Hematopoietic multipotent progenitor cell treated with erythropoietin and hydrocortisone succinate and interleukin-3 and kit ligand, for 17 days (in vitro differentiated cells): Measurements from ENCODE around the gene STX11.
"Not testable (repeated sequence)": the region's sequence is repeated elsewhere in the genome, so short reads cannot be mapped to it uniquely, and the experiment has no call there.

ENCODE experiments used
- DNase-seq: peaks from one replicate; pipeline ENCODE4 v3.0.0-alpha.2; 2015; ENCODE audit warnings: low spot score

STX11 gene

DNA sequence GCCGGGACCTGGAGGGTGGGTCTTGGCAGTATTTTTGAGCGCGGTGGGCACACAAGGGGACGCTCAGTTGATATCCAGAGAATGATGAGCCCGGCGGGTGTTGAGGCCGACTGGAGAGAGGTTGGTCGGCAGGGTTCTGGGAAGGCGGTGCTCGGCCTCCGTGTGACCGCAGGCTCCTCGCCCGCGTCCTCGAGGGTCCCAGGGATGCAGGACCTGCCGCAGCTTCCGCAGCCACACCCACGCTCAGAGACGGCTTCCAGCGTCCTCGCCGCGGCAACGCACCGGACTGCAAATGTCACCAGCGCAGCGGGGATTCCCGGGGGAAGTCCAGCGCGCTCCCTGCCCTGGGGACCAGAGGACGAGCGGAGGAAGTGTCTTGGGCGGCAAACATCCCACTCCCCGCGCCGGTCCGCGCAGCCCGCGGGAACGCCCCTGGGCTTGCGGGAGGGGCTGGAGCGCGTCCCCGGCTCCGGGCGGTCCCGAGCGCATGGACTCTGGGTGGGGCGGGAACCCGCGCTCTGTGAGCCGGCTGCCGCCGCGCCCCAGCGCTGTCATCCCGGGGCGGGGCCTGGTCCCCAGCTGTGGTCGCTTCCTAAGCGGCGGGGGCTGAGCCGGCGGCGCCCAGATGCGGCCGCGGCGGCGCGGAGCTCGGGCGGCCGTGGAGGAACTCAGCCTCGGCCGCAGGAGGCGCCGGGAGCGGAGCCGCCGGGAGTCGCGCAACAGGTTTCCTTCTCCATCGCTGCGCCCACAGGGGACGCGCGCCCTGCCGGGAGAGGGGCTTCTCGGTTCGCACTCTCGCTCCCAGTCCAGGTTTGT is at the start of gene STX11:
TSS of gene STX11 (plus strand) at position 624 of the 816 bp plus-strand sequence. CDS start 36,111 bp downstream, outside the sequence.
- peak; percentile 57 for DNase-seq

DNA sequence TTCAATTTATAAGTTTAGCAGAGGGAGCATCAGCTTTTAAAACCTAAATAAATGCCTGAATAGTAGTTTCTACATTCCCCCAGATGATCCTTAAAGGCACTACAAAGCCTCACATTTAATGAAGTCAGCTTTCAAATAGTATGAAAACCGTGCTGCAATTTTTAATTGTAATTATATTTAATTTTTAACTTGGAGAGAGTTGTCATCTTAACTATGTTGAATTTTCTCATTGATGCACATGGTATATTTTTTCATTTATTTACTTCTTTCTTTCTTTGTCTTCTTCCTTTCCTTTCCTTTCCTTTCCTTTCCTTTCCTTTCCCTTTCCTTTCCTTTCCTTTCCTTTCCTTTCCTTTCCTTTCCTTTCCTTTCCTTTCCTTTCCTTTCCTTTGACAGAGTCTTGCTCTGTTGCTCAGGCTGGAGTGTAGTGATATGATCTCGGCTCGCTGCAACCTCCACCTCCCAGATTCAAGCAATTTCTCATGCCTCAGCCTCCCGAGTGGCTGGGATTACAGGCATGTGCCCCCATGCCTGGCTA is 47.2 kb upstream of the STX11 start:
- DNase-seq, result no peak

DNA sequence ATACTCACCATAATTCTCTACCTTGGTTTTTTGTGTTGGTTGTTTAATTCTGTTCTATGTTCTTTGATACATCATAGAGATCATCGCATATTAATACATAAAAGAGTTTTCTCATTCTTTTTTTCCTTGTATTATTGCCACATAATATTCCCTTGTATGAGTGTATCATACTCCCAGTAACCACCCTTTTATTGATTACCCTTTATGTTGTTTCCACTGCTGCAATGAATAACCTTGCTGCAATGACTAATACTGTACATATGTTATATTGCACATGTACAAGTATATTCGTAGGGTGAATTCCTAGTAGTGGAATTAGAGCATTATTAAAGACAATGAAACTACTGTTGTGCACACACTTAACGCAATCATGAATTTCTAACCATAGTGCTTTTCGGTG is 45.8 kb upstream of the STX11 start:
- no peak for DNase-seq

DNA sequence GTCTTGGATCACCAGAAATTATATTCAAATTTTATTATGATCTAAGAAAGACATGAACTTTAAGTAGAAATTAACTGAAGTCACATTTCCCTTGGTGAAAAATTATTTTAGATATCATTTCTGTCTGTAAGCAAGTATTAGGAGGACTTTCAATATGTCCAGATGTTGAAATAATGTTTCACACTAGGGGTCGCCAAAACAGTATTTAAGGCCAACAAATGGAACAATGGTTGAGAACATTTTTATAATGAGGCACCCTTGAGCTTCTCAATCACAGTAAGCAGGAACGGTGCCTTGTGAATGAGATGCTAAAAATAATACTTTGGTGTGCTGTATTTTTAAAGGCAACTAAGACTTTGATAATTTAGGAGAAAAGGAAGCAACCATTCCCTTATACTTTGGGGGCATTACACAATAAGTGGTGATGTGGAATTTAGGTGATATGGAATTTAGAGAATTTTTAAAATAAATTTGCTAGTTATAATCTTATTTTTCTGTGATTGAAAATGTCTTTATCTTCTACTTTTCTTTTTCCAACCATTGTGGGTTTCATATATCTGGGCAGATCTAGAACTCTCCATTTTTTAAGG is 45.3 kb upstream of the STX11 start:
- peak; percentile 67 for DNase-seq

DNA sequence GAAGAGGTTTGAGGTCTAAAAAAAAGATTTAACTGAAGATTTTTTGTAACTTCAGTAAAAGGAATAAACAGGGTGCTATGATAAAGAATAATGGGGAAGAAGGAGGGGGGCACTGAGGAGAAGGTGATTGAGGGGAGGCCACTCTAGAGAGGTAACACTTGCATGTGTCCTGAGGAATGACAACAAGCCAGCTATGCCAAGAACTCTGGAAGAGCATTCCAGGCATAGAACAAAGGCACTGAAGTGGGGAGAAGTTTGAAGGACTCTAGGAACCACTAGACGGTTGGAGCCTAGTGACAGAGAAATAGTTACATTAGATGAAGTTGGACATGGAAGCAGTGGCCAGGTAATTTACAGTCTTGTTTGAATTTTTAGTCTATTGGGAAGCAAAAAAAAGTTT is 44.1 kb upstream of the STX11 start:
- no peak for DNase-seq

DNA sequence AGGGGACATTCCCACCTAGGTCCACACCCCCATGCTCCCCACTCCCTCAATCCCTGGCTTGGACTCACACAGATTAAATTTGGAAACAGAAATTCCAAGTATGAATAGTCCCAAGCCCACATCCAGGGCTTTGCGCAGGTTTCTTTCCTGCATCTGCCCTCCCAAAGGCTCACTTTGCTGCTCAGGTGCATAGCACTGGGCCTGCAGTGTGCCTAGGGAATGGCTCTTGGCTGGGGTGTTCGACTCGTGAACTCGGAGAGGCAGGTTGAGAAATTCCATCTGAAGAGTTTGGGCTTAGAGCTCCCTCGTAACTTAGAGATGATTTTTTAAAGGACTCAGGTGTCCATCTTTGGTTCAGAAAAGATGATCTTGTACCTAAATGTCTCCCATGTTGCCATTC is 40.1 kb upstream of the STX11 start:
- no peak for DNase-seq

DNA sequence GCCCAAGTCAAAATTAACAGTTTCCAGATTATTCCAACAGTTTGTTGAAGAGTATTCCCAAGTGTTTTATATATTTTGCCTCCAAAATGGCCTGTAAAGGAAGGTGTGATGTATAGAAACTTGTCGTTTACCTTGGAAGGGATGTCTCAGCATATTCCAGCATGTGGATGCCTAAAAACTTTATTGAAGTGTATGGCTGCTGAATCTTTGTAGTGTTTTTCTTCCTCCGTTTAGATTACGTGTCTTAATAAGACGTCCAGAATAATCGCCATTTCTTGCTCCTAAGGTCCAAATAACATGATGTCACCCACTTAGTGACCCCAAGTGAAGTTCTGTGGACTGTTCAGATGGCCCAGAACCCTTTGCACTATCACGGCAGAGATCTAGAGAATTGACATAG is 37.0 kb upstream of the STX11 start:
- no peak for DNase-seq

DNA sequence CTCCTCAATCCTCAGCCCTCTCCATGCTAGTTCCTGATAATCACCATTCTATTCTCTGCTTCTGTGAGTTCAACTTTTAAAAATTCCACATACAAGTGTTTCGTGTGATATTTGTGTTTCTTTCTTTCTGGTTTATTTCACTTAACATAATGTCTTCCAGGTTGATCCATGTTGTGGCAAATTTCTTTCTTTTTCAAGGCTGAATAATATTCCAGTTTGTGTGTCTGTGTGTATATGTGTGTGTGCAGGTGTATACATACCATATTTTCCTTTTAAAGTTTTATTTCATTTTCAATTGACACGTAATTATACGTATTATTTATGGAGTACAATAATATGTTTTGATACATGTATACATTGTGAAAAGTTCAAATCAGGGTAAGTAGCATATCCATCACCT is 35.1 kb upstream of the STX11 start:
- DNase-seq, result no peak

DNA sequence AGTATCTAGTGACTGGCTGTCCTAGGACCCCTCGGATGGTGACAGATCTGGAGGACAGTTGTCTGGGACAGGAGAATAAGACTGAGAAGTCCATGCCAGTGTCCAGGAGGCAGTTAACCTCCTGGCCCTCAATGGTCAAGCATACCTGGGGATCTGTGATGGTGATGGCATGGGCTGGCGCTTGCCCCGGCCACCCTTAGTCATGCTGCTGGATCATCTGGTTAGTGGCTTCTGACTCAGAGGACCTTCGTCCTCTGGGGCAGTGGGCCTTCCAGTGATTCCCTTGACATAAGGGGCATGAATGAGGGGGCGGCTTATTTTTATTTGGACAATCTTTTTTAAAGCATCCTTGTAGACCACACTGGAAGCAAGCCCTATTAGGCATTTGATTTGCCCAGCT is 30.9 kb upstream of the STX11 start:
- DNase-seq, result no peak

DNA sequence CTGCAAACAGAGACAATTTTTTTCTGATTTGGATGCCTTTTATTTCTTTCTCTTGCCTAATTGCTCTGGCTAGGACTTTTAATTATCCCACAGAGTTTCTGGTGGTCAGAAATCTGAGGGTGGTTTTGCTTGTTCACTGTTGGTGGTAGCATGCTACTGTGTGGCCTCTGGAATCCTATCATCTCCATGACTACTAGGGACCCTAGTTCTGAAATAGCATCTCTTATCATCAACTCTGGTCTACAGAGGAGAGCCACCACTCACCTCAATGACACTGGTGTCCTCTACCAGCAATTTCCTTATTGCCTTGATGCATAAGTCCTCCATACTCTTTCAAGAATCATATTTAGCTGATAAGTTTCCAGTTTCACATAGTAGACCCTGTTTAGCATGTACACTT is 27.5 kb upstream of the STX11 start:
- no peak for DNase-seq

DNA sequence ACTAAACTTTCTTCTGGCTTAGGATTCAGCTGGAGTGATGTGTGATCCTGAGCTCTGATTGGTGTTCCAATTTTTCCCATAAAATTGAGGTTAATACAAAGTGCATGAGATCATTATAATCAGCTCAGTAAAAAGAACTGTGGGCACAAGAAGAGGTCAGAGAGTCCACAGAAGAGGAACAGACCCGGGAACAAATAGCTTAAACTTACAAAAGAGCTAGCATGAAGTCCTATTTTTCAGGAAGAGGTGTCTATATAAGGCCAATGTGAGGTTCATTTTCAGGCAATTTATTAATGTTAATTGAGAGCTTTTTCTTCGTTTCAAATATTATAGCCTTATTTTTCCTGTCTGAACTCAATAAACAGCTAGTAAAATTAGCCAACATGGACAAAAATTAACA is 26.9 kb upstream of the STX11 start:
- DNase-seq, result no peak

DNA sequence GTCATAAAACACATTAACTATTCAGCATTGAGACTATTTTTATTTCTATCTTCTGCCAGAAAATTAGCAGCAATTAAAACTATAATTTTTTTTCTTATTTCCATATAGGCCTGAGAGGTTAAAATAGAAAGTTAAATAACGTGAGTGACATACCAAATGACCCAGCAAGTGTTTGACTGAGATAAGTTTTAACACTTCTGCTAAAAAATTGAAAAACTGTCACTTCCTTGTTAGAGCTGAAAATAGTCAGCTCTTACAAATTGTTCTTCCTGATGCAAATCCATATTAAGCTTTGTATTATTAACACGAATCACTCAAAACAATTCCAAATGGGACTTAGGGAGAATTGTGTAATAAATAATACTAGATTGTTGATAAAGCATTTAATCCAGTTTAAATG is 26.5 kb upstream of the STX11 start:
- peak; percentile 9 for DNase-seq

DNA sequence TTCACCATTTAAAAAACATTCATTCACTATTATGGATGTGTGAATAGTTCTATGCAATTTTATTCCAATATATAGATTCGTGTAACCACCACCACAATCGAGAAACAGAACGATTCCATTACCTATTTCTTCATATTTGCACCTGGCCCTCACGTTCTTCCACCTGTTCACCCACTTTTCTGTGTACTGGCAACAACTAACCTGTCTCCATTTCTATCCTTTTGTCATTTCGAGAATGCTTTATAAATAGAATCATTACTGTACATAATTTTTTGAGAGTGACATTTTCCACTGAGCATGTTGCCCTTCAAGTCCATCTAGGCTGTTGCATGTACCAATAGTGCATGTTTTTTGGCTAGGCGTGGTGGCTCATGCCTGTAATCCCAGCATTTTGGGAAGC is 23.2 kb upstream of the STX11 start:
- DNase-seq, result no peak

DNA sequence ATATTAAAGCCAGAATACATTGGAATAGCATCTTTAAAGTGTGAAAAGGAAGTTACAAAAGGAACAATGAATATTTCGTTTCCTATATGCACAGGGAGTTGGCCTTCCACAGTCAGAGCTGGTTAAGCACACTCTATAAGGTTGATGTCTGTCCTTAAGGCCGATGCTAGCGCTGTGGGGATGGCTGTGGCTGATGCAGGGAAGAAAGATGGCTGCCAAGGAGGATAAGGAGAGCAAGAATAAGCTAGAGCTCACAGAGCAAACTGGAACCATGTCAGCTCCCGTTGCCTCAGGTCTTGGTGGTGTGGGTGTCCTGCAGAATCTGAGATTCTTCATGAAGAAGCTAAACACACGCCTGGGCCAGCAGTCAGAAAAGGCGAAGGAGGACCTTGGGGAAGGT is 20.8 kb upstream of the STX11 start:
- DNase-seq, result no peak

DNA sequence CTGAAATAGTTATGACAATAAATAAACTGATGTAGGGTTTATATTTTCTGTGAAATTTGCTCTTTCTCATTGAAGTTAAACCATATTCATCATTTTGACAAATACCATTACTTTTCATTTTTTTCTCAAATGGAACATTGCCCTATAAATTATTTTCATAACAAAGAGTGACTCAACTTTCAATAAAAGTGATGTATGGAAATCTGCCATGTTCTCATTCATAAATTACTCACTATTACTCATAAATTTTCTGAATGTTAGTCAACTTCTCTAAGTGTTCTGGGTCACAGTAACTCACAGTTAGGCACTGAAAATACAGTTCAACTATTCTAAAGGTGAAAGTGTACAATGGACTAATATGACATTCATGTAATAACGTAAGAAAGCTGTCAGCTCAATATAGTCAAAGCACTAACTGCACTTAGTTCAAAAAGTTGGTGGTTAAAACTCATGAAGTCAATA is 19.0 kb upstream of the STX11 start:
- DNase-seq, result no peak

DNA sequence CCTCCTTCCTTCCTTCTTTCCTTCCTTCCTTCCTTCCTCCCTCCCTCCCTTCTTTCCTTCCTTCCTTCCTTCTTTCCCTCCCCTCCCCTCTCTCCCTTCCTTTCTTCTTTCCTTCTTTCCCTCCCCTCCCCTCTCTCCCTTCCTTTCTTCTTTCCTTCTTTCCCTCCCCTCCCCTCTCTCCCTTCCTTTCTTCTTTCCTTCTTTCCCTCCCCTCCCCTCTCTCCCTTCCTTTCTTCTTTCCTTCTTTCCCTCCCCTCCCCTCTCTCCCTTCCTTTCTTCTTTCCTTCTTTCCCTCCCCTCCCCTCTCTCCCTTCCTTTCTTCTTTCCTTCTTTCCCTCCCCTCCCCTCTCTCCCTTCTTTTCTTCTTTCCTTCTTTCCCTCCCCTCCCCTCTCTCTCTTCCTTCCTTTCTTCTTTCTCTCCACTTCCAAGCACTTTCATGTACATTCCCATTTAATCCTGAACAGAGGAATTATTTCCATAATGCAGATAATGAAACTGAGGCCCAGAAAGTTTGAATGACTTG is 18.1 kb upstream of the STX11 start:
- not testable (repeated sequence) for DNase-seq

DNA sequence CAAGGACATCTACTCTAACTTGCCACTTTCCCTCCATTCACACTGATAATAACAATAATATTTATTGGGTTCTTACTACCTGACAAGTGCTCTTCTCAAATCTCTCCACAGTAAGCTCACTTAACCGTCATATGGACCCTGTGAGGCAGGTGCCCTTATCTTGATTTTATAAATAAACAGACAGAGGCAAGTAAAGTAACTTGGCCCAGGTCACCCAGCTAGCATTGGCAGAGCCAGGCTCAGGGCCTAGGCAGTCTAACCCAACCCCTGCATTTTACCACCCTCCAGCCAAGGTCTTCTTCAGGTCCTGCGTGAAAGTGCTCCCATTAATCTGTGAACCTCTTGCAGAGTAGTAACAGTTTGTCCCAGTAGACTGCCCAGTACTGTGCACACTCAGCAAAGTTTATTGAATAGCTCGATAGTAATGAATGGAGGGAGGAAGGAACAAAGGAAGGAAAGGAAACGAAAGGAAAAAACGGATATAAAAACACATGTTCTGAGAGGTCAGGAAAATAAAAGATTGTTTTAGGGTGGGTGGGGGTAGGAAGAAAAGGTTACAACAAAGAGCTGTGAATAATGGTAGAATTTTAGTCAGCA is 17.0 kb upstream of the STX11 start:
- no peak for DNase-seq

DNA sequence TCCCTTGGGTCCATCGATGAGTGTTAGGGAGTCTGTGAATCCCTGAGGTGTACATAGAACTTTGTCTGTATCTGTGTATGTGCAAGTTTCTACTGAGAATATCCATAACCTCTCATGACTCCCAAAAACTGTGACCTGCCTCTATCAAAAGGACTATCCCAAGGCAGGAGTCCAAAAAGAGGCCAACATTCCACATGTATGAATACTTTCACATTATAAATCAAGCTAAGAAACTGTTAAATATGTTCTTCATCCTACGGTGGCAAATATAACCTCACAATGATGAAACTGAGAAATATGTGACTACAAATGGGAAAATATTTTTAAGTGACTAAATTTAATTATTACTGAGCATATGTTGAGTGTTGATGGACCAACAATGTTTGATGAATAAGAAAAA is 16.1 kb upstream of the STX11 start:
- no peak for DNase-seq

DNA sequence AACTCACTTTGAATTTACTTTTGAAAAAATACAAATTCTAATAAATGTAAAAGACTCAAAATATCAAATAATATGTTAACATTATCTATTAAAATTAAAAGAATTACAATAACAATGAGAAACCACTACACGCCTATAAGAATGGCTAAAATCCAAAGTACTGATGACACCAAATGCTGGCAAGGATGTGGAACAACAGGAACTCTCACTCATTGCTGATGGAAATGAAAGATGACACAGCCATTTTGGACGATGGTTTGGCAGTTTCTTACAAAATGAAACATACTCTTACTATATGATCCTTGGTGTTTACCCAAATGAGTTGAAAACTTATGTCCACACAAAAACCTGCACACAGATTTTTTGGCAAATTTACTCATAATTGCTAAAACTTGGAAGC is 15.6 kb upstream of the STX11 start:
- DNase-seq, result no peak

DNA sequence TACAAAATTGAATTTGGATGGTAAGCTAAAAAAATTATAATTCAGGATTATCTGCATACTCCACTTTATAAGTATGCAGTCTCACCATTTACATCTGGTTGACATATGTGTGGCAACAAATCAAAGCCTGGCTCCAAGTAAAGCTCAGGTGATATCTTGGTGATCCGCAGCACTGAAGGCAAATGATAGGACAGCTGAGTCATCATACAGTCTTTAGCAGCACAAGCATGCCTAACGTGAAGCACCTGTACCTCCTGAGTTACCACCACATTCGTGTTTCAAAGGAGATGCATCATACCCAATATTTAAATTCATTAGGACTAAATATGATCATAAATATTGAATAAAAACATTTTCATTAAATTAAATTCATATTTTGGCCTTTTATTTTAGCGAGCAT is 11.8 kb upstream of the STX11 start:
- DNase-seq, result no peak

DNA sequence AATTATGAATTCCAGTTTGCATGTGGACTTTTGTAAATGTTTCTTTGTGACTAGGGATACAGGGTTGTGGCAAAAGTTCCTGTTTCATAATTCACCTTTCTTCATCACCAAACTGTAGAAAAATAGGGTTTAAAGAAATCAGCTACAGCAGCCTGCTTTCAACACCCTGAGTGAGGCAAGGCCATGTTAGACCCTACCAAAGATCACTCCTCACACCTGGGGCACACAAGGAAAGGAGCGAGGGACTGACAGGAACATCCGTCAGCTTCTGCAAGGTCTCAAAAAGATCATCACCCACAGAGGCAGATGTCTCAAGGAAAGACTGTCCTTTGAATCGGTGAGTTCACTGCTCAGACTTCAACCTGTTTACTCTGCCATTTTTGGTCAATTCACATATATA is 10.5 kb upstream of the STX11 start:
- no peak for DNase-seq

DNA sequence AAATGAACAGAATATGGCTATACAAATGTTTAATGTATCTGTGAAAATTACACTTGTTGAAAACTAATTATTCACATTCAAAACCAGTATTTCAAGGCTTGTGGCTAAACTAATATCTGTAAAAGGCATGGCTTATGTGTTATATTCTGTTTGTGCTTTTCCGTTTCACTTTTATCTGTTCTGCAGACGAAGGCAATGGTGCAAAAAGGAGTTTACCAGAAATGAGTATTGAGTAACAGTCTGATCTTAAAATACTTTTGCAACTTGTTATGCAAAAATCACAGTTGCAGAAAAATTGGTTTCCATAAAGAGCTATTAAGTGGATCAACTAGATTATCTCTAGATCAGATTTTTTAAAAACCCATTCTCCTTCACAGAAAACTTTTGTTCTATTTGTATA is 9.4 kb upstream of the STX11 start:
- DNase-seq, result no peak

DNA sequence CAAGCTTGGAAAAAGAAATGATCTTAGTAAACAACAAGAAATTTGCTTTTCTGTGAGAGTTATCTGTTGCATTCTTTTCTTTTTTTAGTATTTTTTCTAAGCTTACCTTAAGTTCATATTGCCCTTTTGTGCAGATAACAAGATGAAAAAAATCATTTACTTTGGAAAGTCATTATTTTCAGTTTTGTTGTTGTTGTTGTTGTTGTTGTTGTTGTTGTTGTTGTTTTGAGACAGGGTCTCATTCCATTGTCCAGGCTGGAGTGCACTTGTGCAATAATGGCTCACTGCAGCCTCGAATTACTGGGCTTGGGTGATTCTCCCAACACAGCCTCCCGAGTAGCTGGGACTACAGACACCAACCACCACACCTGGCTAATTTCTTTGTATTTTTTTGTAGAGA is 8.8 kb upstream of the STX11 start:
- DNase-seq, result no peak
